GM19372 (cell line): ENCODE measurements around the gene CAPN14.

ENCODE experiments used
- ATAC-seq: cut with Tn5 transposase; IDR thresholded peaks from one replicate; pipeline ENCODE4 v1.9.1; 2021; ENCODE audit warnings: mild to moderate bottlenecking, low read depth, moderate library complexity; ENCODE audit not compliant: unreplicated experiment

Gene CAPN14

GRCh38 chr2:31150120-31150670 lies 67.1 kb downstream of the CAPN14 start:
- ATAC-seq: no peak

- ATAC-seq: no peak
These were observed 68.8 kb downstream of the CAPN14 start for GRCh38 chr2:31148514-31148913.

GRCh38 chr2:31147645-31148044 lies 69.7 kb downstream of the CAPN14 start:
- no peak for ATAC-seq

- ATAC-seq: no peak
These were observed 75.2 kb downstream of the CAPN14 start for GRCh38 chr2:31142110-31142509.

- no peak for ATAC-seq
These were observed 75.8 kb downstream of the CAPN14 start for GRCh38 chr2:31141443-31142085.

GRCh38 chr2:31140151-31140550 lies 77.2 kb downstream of the CAPN14 start:
- ATAC-seq: no peak

GRCh38 chr2:31139671-31140070 lies 77.6 kb downstream of the CAPN14 start:
- ATAC-seq: no peak

GRCh38 chr2:31138037-31138962 lies 79.0 kb downstream of the CAPN14 start, which contains the start of gene GALNT14:
TSS of gene GALNT14 (minus strand) at chr2:31138440. CDS start at chr2:31138086, 354 bp downstream.
- peak; percentile 57 for ATAC-seq

GRCh38 chr2:31137211-31138036 lies 79.9 kb downstream of the CAPN14 start:
- no peak for ATAC-seq

GRCh38 chr2:31136732-31137131 lies 80.6 kb downstream of the CAPN14 start:
- ATAC-seq: no peak

GRCh38 chr2:31136000-31136399 lies 81.3 kb downstream of the CAPN14 start:
- no peak for ATAC-seq

- no peak for ATAC-seq
These were observed 82.8 kb downstream of the CAPN14 start for GRCh38 chr2:31134480-31134879.

- ATAC-seq: no peak
These were observed 84.5 kb downstream of the CAPN14 start for GRCh38 chr2:31132786-31133185.

- ATAC-seq: no peak
These were observed 85.4 kb downstream of the CAPN14 start for GRCh38 chr2:31131871-31132270.

- no peak for ATAC-seq
These were observed 87.7 kb downstream of the CAPN14 start for GRCh38 chr2:31129375-31130171.

- ATAC-seq: no peak
These were observed 89.4 kb downstream of the CAPN14 start for GRCh38 chr2:31127931-31128330.

GRCh38 chr2:31125918-31126695 lies 91.2 kb downstream of the CAPN14 start:
- ATAC-seq: no peak

- no peak for ATAC-seq
These were observed 92.4 kb downstream of the CAPN14 start for GRCh38 chr2:31124904-31125303.
